WTC11 (cell line): ENCODE data around the gene ANKMY1. TPM values are rescaled to one million over a fixed set of nuclear protein-coding genes. Genes with fewer than 3 reads are reported as not detected.

ENCODE experiments used
- ATAC-seq: fragments of 200-7000 bp; cut with Tn5 transposase; 2 replicates; pipeline ENCODE4 v1.10.0; 2021; ENCODE audit warnings: mild to moderate bottlenecking, moderate library complexity
- CTCF ChIA-PET: fragments of 300-600 bp; sonication (Branson Sonifier 250); formaldehyde crosslinking; loops from one replicate; lab custom pipeline; 2021; ENCODE audit warnings: antibody characterized with exemption; lab: Charles Lee
- POLR2A ChIA-PET: fragments of 350-600 bp; sonication (Branson Sonifier 250); formaldehyde crosslinking; loops from one replicate; lab custom pipeline; 2021; ENCODE audit warnings: antibody characterized with exemption; lab: Charles Lee
- DNase-seq: peaks from one replicate; pipeline ENCODE4 v3.0.0; 2021; ENCODE audit warnings: low spot score
- H3K27ac Mint-ChIP-seq: 2 replicates; pipeline ENCODE4 v1.8.0; 2021; ENCODE audit warnings: mixed read lengths
- H3K27me3 Mint-ChIP-seq: 2 replicates; pipeline ENCODE4 v1.8.0; 2021; ENCODE audit warnings: low read depth, mild to moderate bottlenecking, moderate library complexity, mixed read lengths
- H3K36me3 Mint-ChIP-seq: 2 replicates; pipeline ENCODE4 v1.8.0; 2021; ENCODE audit warnings: mixed read lengths
- H3K4me1 Mint-ChIP-seq: 2 replicates; pipeline ENCODE4 v1.8.0; 2022; ENCODE audit warnings: mixed read lengths
- H3K4me3 Mint-ChIP-seq: 2 replicates; pipeline ENCODE4 v1.8.0; 2021; ENCODE audit warnings: mild to moderate bottlenecking, moderate library complexity, mixed read lengths
- H3K9me3 Mint-ChIP-seq: 2 replicates; pipeline ENCODE4 v1.8.0; 2021; ENCODE audit warnings: mixed read lengths
- AFF4 ChIP-seq: sonication (generic); formaldehyde crosslinking; IDR thresholded peaks from 2 replicates; pipeline ENCODE4 v1.8.1; 2023; ENCODE audit warnings: mild to moderate bottlenecking, missing genetic modification reagents, borderline replicate concordance
- CBFB ChIP-seq: sonication (generic); formaldehyde crosslinking; IDR thresholded peaks from 2 replicates; pipeline ENCODE4 v1.8.1; 2022; ENCODE audit warnings: mild to moderate bottlenecking, low read depth, missing genetic modification reagents
- FOXJ3 ChIP-seq: sonication (generic); formaldehyde crosslinking; IDR thresholded peaks from 2 replicates; pipeline ENCODE4 v1.9.0; 2021; ENCODE audit warnings: missing genetic modification reagents, mild to moderate bottlenecking, borderline replicate concordance
- GTF2I ChIP-seq: fragments of 250-450 bp; sonication (Bioruptor Pico); conservative IDR thresholded peaks from 2 replicates; pipeline ENCODE4 v1.4.0; 2021; ENCODE audit warnings: mild to moderate bottlenecking
- KAT7 ChIP-seq: sonication (generic); formaldehyde crosslinking; IDR thresholded peaks from 2 replicates; pipeline ENCODE4 v1.8.1; 2023; ENCODE audit warnings: missing genetic modification reagents, mild to moderate bottlenecking, borderline replicate concordance
- MYBL2 ChIP-seq: sonication (generic); formaldehyde crosslinking; IDR thresholded peaks from 2 replicates; pipeline ENCODE4 v1.8.1; 2023; ENCODE audit warnings: mild to moderate bottlenecking, moderate library complexity, missing genetic modification reagents
- STAT6 ChIP-seq: sonication (generic); formaldehyde crosslinking; conservative IDR thresholded peaks from 2 replicates; pipeline ENCODE4 v1.8.1; 2023; ENCODE audit warnings: mild to moderate bottlenecking, low read depth, missing genetic modification reagents, moderate library complexity
- TEAD1 ChIP-seq: sonication (generic); formaldehyde crosslinking; IDR thresholded peaks from 2 replicates; pipeline ENCODE4 v1.8.0; 2022; ENCODE audit warnings: mild to moderate bottlenecking, missing genetic modification reagents
- ZBTB43 ChIP-seq: sonication (generic); formaldehyde crosslinking; IDR thresholded peaks from 2 replicates; pipeline ENCODE4 v1.8.1; 2023; ENCODE audit warnings: mild to moderate bottlenecking, missing genetic modification reagents
- ZSCAN18 ChIP-seq: fragments of 250-450 bp; sonication (Bioruptor Pico); IDR thresholded peaks from 2 replicates; pipeline ENCODE4 v2.1.2; 2022; ENCODE audit warnings: mild to moderate bottlenecking, moderate library complexity
- total RNA-seq: library from RNA; stranded (reverse); gene quantifications from 3 replicates; pipeline ENCODE4 v1.2.3, GENCODE V29; 2021
- TF ChIP-seq, protein P1 (sequence below): sonication (generic); formaldehyde crosslinking; IDR thresholded peaks from 2 replicates; pipeline ENCODE4 v1.8.0; 2022; ENCODE audit warnings: missing genetic modification reagents
- TF ChIP-seq, protein P2 (sequence below): sonication (generic); formaldehyde crosslinking; IDR thresholded peaks from 2 replicates; pipeline ENCODE4 v1.8.1; 2022; ENCODE audit warnings: low read depth, mild to moderate bottlenecking, moderate library complexity, missing genetic modification reagents, borderline replicate concordance

The ANKMY1 gene
- total RNA-seq, 1 experiment from 2014 or later, result 4.6 TPM

GRCh38 chr2:240582781-240583180 lies 25.0 kb upstream of the ANKMY1 start (continued):
- TF ChIP-seq CBFB (no peak), GTF2I (no peak)

- H3K4me1 Mint-ChIP-seq, result peaks cover 23% of the 10 kb centered on the region
- CTCF ChIA-PET, result interaction anchor here (1.1 kb wide), 1 partner anchor 59 kb away, joined by 5 read pairs; no protein-coding TSS in a partner anchor
- H3K27me3 Mint-ChIP-seq, result no peaks in the 10 kb centered on the region
- DNase-seq (no peak), ATAC-seq (no peak)
- no peak overlapping the region for H3K4me3 Mint-ChIP-seq
- no peak for TF ChIP-seq ZBTB43
- TF ChIP-seq, protein P1, sequence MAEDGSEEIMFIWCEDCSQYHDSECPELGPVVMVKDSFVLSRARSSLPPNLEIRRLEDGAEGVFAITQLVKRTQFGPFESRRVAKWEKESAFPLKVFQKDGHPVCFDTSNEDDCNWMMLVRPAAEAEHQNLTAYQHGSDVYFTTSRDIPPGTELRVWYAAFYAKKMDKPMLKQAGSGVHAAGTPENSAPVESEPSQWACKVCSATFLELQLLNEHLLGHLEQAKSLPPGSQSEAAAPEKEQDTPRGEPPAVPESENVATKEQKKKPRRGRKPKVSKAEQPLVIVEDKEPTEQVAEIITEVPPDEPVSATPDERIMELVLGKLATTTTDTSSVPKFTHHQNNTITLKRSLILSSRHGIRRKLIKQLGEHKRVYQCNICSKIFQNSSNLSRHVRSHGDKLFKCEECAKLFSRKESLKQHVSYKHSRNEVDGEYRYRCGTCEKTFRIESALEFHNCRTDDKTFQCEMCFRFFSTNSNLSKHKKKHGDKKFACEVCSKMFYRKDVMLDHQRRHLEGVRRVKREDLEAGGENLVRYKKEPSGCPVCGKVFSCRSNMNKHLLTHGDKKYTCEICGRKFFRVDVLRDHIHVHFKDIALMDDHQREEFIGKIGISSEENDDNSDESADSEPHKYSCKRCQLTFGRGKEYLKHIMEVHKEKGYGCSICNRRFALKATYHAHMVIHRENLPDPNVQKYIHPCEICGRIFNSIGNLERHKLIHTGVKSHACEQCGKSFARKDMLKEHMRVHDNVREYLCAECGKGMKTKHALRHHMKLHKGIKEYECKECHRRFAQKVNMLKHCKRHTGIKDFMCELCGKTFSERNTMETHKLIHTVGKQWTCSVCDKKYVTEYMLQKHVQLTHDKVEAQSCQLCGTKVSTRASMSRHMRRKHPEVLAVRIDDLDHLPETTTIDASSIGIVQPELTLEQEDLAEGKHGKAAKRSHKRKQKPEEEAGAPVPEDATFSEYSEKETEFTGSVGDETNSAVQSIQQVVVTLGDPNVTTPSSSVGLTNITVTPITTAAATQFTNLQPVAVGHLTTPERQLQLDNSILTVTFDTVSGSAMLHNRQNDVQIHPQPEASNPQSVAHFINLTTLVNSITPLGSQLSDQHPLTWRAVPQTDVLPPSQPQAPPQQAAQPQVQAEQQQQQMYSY (CRISPR knock-in tag), result no peak
- TF ChIP-seq TEAD1 (CRISPR knock-in tag), result no peak
- TF ChIP-seq STAT6 (CRISPR knock-in tag), result no peak
- no peak for TF ChIP-seq MYBL2 (CRISPR knock-in tag)
- TF ChIP-seq ZSCAN18 (CRISPR knock-in tag), result no peak
- TF ChIP-seq, protein P2, sequence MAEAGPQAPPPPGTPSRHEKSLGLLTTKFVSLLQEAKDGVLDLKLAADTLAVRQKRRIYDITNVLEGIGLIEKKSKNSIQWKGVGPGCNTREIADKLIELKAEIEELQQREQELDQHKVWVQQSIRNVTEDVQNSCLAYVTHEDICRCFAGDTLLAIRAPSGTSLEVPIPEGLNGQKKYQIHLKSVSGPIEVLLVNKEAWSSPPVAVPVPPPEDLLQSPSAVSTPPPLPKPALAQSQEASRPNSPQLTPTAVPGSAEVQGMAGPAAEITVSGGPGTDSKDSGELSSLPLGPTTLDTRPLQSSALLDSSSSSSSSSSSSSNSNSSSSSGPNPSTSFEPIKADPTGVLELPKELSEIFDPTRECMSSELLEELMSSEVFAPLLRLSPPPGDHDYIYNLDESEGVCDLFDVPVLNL (CRISPR knock-in tag), result no peak
- TF ChIP-seq FOXJ3 (CRISPR knock-in tag), result no peak
- TF ChIP-seq AFF4 (CRISPR knock-in tag), result no peak
- TF ChIP-seq KAT7, result no peak
- TF ChIP-seq, all 79 proteins: peak for 0
- Mint-ChIP-seq H3K9me3 (no peaks in the 10 kb centered on the region), H3K36me3 (no peaks in the 10 kb centered on the region; the same call in 1 of the 2 replicates), H3K27ac (no peak overlapping the region)
- POLR2A ChIA-PET, result no interaction called here
Observed at GRCh38 chr2:240581811-240582210, 24.0 kb upstream of the ANKMY1 start.
